Measurements from ENCODE around the gene SCMH1.
"Not testable (repeated sequence)": the region's sequence is repeated elsewhere in the genome, so short reads cannot be mapped to it uniquely, and the experiment has no call there.

The SCMH1 gene

DNA sequence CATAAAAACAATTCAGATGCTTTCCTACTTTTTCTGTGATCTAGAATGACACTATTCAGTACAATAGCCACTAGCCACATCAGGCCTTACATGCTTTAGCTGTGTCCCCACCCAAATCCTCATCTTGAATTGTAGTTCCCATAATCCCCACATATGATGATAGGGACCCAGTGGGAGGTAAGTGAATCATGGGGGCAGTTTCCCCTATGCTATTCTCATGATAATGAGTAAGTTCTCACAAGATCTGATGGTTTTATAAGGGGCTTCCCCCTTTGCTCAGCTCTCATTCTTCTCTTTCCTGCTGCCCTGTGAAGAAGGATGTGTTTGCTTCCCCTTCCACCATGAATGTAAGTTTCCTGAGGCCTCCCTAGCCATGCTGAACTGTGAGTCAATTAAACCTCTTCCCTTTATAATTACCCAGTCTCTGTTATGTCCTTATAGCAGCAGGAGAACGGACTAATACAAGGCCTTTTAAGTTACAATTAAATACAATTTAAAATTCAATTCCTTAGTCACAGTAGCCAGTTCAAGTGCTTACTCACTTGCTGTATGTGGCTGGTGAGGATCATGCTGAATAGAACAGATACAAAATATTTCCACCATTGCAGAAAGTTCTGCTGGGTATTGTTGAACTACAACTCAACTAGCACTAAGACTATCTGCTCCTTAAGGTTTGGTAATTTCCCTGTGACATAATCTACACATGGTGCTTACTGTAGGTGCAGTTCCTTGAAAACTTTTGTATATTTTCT lies 106.7 kb downstream of the SCMH1 start:
- Histone ChIP-seq H3K4me3 (ENCODE audit: severe bottlenecking) (no peak overlapping the region), H3K27me3 (ENCODE audit: insufficient read depth, poor library complexity, severe bottlenecking) (no peaks in the 10 kb centered on the region), H3K4me1 (ENCODE audit: insufficient read depth, poor library complexity, severe bottlenecking) (no peaks in the 10 kb centered on the region), H3K9me3 (ENCODE audit: severe bottlenecking) (no peaks in the 10 kb centered on the region), H3K36me3 (ENCODE audit: low read depth) (peaks cover 20% of the 10 kb centered on the region), H3K27ac (ENCODE audit: poor library complexity, severe bottlenecking) (no peak overlapping the region)
- TF ChIP-seq CTCF (IDR thresholded peaks at IDR 0.05; ENCODE audit: poor library complexity, severe bottlenecking) = no peak
- ATAC-seq (ENCODE audit: low read depth) = no peak
- DNase-seq (ENCODE audit: low spot score) = no peak

DNA sequence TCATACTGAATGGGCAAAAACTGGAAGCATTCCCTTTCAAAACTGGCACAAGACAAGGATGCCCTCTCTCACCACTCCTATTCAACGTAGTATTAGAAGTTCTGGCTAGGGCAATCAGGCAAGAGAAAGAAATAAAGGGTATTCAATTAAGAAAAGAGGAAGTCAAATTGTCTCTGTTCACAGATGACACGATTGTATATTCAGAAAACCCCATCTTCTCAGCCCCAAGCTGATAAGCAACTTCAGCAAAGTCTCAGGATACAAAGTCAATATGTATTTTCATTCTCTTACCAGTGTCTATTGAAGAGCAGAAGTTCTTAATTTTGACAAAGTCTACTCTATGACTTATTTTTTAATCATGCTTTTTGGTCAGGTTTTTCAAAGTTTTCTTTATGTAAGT lies 107.8 kb downstream of the SCMH1 start:
- H3K9me3 ChIP-seq (ENCODE audit: severe bottlenecking); ATAC-seq (ENCODE audit: low read depth); H3K27me3 ChIP-seq (ENCODE audit: insufficient read depth, poor library complexity, severe bottlenecking); DNase-seq (ENCODE audit: low spot score); H3K4me1 ChIP-seq (ENCODE audit: insufficient read depth, poor library complexity, severe bottlenecking); H3K27ac ChIP-seq (ENCODE audit: poor library complexity, severe bottlenecking); H3K4me3 ChIP-seq (ENCODE audit: severe bottlenecking): not testable (repeated sequence)
- H3K36me3 ChIP-seq (ENCODE audit: low read depth) = peaks cover 11% of the 10 kb centered on the region

GRCh38 chr1:41122851-41123518 lies 119.1 kb downstream of the SCMH1 start:
- peak; percentile 94 for ATAC-seq (ENCODE audit: low read depth)

GRCh38 chr1:41122148-41122547 lies 120.0 kb downstream of the SCMH1 start:
- no peak overlapping the region for H3K27ac ChIP-seq (ENCODE audit: poor library complexity, severe bottlenecking)
- H3K9me3 ChIP-seq (ENCODE audit: severe bottlenecking) = no peaks in the 10 kb centered on the region
- peaks cover 7% of the 10 kb centered on the region; the same call in 1 of the 2 replicates for H3K36me3 ChIP-seq (ENCODE audit: low read depth)
- H3K4me1 ChIP-seq (ENCODE audit: insufficient read depth, poor library complexity, severe bottlenecking) = no peaks in the 10 kb centered on the region
- DNase-seq (ENCODE audit: low spot score) = no peak
- TF ChIP-seq CTCF (IDR thresholded peaks at IDR 0.05; ENCODE audit: poor library complexity, severe bottlenecking) = no peak
- H3K4me3 ChIP-seq (ENCODE audit: severe bottlenecking) = no peak overlapping the region
- no peaks in the 10 kb centered on the region for H3K27me3 ChIP-seq (ENCODE audit: insufficient read depth, poor library complexity, severe bottlenecking)
- no peak for ATAC-seq (ENCODE audit: low read depth)

More at GRCh38 chr1:41122851-41123518, 119.1 kb downstream of the SCMH1 start:
- H3K36me3 ChIP-seq (ENCODE audit: low read depth) = peaks cover 7% of the 10 kb centered on the region; the same call in 1 of the 2 replicates
- no peak overlapping the region for H3K27ac ChIP-seq (ENCODE audit: poor library complexity, severe bottlenecking)
- no peak for DNase-seq (ENCODE audit: low spot score)
- no peaks in the 10 kb centered on the region for H3K4me1 ChIP-seq (ENCODE audit: insufficient read depth, poor library complexity, severe bottlenecking)
- no peak overlapping the region for H3K4me3 ChIP-seq (ENCODE audit: severe bottlenecking)
- H3K9me3 ChIP-seq (ENCODE audit: severe bottlenecking) = no peaks in the 10 kb centered on the region
- H3K27me3 ChIP-seq (ENCODE audit: insufficient read depth, poor library complexity, severe bottlenecking) = no peaks in the 10 kb centered on the region
- peak; percentile 56 for TF ChIP-seq CTCF (IDR thresholded peaks at IDR 0.05; ENCODE audit: poor library complexity, severe bottlenecking)

DNA sequence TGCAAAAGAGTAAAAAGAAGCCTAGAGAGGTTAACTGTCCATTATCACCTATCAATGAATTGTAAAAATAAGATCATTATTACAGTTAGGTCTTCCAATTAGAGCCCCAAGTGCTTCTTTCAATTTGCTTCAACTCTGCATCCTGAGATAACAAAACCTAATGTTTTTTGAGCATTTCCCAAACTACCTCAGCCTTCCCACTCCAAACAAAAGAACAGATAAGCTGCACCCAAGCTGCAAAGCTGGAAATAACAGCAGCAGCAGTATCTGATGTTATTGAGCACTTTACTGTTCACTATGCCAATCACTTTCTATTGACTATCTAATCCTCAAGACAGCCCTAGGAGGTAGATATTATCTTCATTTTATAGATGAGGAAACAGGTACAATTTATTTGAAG lies 123.5 kb downstream of the SCMH1 start:
- peaks cover 24% of the 10 kb centered on the region for H3K36me3 ChIP-seq (ENCODE audit: low read depth)

More for the DNA sequence above, 123.5 kb downstream of the SCMH1 start:
- Histone ChIP-seq H3K4me1 (ENCODE audit: insufficient read depth, poor library complexity, severe bottlenecking) (no peaks in the 10 kb centered on the region), H3K27me3 (ENCODE audit: insufficient read depth, poor library complexity, severe bottlenecking) (no peaks in the 10 kb centered on the region), H3K9me3 (ENCODE audit: severe bottlenecking) (no peaks in the 10 kb centered on the region), H3K4me3 (ENCODE audit: severe bottlenecking) (no peak overlapping the region), H3K27ac (ENCODE audit: poor library complexity, severe bottlenecking) (no peak overlapping the region)
- no peak for DNase-seq (ENCODE audit: low spot score)
- no peak for ATAC-seq (ENCODE audit: low read depth)
- TF ChIP-seq CTCF (IDR thresholded peaks at IDR 0.05; ENCODE audit: poor library complexity, severe bottlenecking) = no peak

All from RWPE2 (cell line).